ENCODE data around the gene SMC1B. TPM values are rescaled to one million over a fixed set of nuclear protein-coding genes. Genes with fewer than 3 reads are reported as not detected.
"Not testable (repeated sequence)": the region's sequence is repeated elsewhere in the genome, so short reads cannot be mapped to it uniquely, and the experiment has no call there.

Gene SMC1B
- total RNA-seq, 4 donors from 2014 or later, result 0.13 TPM; not detected in 3

- H3K4me1 ChIP-seq, result peaks cover 10 to 18% of the 10 kb centered on the region in 2 donors
- not testable (repeated sequence) for H3K27ac ChIP-seq; H3K9me3 ChIP-seq; H3K4me3 ChIP-seq (replicated peaks in 1 of 3); H3K36me3 ChIP-seq; H3K27me3 ChIP-seq
- TF ChIP-seq CTCF (IDR thresholded peaks at IDR 0.05), result peak in 1 of 6 experiments; percentile 20
- WGBS, 2 donors, result 60 to 98% methylated on average over 33 to 34 of the region's 34 CpGs
- DNase-seq, result peak in 1 of 2 donors; percentile 31
- intact Hi-C loops (cut with DNase I), result loop anchor here (10.0 kb wide), 1 partner anchor 112 kb away; no protein-coding TSS in a partner anchor
These were observed 23.6 kb upstream of the SMC1B start for GRCh38 chr22:45436871-45437517.

- intact Hi-C loops (cut with DNase I), result loop anchor here (10.0 kb wide), 1 partner anchor 111 kb away; no protein-coding TSS in a partner anchor
- DNase-seq, result peak; percentile 92 to 94
- Histone ChIP-seq H3K4me3 (replicated peaks in 1 of 3) (no peak overlapping the region), H3K27ac (peak overlapping the region in 2 of 3 donors; percentile 11 to 60), H3K27me3 (no peaks in the 10 kb centered on the region), H3K9me3 (no peaks in the 10 kb centered on the region), H3K4me1 (peaks cover 10 to 12% of the 10 kb centered on the region in 2 donors), H3K36me3 (no peaks in the 10 kb centered on the region)
- TF ChIP-seq CTCF (IDR thresholded peaks at IDR 0.05) (peak; percentile 95 to 99 (median 96)), POLR2A (IDR thresholded peaks at IDR 0.05) (peak in 1 of 2 donors; percentile 13)
- WGBS, 2 donors, result 7% methylated on average over 19 to 20 of the region's 20 CpGs
These were observed 22.2 kb upstream of the SMC1B start for GRCh38 chr22:45435544-45436139.

DNA sequence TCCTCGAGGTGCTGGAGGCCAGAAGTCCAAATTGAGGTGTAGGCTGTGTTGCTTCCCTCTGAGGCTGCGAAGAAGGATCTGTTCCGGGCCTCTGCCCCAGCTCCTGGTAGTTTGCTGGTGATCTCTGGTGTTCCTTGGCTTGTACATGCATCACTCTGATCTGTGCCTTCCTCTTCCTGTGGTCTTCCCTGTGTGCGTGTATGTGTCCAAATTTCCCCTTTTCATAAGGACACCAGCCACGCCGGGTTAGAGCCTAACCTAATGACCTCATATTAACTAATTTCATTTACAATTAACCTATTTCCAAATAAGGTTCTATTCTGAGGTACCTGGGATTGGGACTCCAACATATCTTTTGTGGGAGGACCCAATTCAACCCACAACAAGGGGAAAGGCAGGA, 21.6 kb upstream of the SMC1B start:
- no peaks in the 10 kb centered on the region for H3K9me3 ChIP-seq
- H3K27ac ChIP-seq, result peak overlapping the region in 2 of 3 donors; percentile 11 to 60
- H3K36me3 ChIP-seq, result no peaks in the 10 kb centered on the region
- intact Hi-C loops (cut with DNase I), result loop anchor here (5.0 to 10.0 kb wide), 2 partner anchors 110 to 168 kb away; no protein-coding TSS in a partner anchor
- DNase-seq, result no peak
- TF ChIP-seq POLR2A (IDR thresholded peaks at IDR 0.05), result no peak
- TF ChIP-seq CTCF (IDR thresholded peaks at IDR 0.05), result no peak
- WGBS, 2 donors, result 84 to 96% methylated on average over 5 to 6 of the region's 6 CpGs
- peaks cover 10 to 12% of the 10 kb centered on the region in 2 donors for H3K4me1 ChIP-seq
- H3K27me3 ChIP-seq, result no peaks in the 10 kb centered on the region
- H3K4me3 ChIP-seq (replicated peaks in 1 of 3), result no peak overlapping the region

DNA sequence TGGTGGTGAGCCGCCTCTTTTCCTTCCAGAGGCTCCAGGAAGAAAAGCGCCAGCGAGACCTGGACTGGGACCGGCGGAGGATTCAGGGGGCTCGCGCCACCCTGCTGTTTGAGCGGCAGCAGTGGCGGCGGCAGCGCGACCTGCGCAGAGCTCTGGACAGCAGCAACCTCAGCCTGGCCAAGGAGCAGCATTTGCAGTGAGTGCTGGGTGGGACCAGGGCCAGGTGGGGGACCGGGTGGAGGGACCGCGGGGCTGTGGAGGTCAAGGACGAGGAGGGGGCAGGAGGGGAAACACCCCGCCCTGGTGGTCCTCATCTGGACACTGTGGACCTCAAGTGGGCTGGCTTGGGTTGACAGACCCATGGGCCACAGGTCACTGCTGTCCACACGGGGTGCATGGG, 17.5 kb upstream of the SMC1B start:
- 84 to 92% methylated on average over 12 to 15 of the region's 19 CpGs for WGBS, 2 donors
- intact Hi-C loops (cut with DNase I), result loop anchor here (5.0 to 10.0 kb wide), 2 partner anchors 106 to 164 kb away; no protein-coding TSS in a partner anchor

More for the DNA sequence above, 17.5 kb upstream of the SMC1B start:
- Histone ChIP-seq H3K4me3 (replicated peaks in 1 of 3) (no peak overlapping the region), H3K27ac (no peak overlapping the region), H3K27me3 (no peaks in the 10 kb centered on the region), H3K4me1 (peaks cover 6 to 7% of the 10 kb centered on the region in 2 donors), H3K36me3 (no peaks in the 10 kb centered on the region), H3K9me3 (no peaks in the 10 kb centered on the region)
- no peak for TF ChIP-seq POLR2A (IDR thresholded peaks at IDR 0.05)
- no peak for TF ChIP-seq CTCF (IDR thresholded peaks at IDR 0.05)
- DNase-seq, result no peak

All from thyroid gland (tissue), 4 donors.